ENCODE results near the gene TMEM150C.

DNA sequence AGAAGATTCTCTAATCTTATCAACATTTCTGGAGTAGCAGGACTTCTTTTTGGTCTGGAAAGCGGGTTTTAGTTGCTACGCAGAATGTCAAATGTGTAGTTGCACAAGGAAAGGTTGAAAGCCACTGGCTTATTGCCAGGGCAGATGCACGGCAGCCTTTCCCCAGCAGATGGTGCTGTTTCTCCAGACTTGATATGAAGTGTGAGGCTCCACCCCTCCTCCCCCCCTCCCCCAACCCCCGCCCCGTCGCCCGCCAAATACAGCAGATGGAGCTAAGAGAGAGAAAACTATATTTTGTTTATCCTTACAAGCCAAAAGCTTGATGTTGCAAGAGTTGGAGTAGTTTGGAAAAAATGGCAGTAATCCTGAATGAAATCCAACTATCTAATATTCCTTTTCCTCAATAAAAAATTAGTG lies 99.4 kb downstream of the TMEM150C start:
- TF ChIP-seq, protein P1, sequence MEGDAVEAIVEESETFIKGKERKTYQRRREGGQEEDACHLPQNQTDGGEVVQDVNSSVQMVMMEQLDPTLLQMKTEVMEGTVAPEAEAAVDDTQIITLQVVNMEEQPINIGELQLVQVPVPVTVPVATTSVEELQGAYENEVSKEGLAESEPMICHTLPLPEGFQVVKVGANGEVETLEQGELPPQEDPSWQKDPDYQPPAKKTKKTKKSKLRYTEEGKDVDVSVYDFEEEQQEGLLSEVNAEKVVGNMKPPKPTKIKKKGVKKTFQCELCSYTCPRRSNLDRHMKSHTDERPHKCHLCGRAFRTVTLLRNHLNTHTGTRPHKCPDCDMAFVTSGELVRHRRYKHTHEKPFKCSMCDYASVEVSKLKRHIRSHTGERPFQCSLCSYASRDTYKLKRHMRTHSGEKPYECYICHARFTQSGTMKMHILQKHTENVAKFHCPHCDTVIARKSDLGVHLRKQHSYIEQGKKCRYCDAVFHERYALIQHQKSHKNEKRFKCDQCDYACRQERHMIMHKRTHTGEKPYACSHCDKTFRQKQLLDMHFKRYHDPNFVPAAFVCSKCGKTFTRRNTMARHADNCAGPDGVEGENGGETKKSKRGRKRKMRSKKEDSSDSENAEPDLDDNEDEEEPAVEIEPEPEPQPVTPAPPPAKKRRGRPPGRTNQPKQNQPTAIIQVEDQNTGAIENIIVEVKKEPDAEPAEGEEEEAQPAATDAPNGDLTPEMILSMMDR (IDR thresholded peaks at IDR 0.05), result peak; percentile 60 to 88 (median 72)
- no peak for TF ChIP-seq POLR2A (IDR thresholded peaks at IDR 0.05)

All from Peyer's patch (tissue), 4 donors.